GM18498 (cell line): ENCODE results near the gene LSR.

Experiments used
- ATAC-seq: cut with Tn5 transposase; IDR thresholded peaks from one replicate; pipeline ENCODE4 v1.9.1; 2021; ENCODE audit warnings: mild to moderate bottlenecking, moderate library complexity; ENCODE audit not compliant: unreplicated experiment

LSR gene

GRCh38 chr19:35248310-35249145, at the start of gene LSR:
Gene LSR, plus strand, starts transcription at chr19:35249002. Its CDS starts 21 bp downstream, at chr19:35249023.
- ATAC-seq, result peak; percentile 81

- ATAC-seq, result no peak
These were observed 49.3 kb upstream of the LSR start for GRCh38 chr19:35199481-35199880.

- ATAC-seq, result no peak
These were observed 45.8 kb upstream of the LSR start for GRCh38 chr19:35202722-35203688.

- peak; percentile 85 for ATAC-seq
These were observed 43.7 kb upstream of the LSR start for GRCh38 chr19:35204799-35205732.

- peak; percentile 25 for ATAC-seq
These were observed 43.0 kb upstream of the LSR start for GRCh38 chr19:35205733-35206323.

GRCh38 chr19:35206379-35206778, 42.4 kb upstream of the LSR start:
- no peak for ATAC-seq

GRCh38 chr19:35206855-35207254, 41.9 kb upstream of the LSR start:
- no peak for ATAC-seq

GRCh38 chr19:35207391-35207871, 41.4 kb upstream of the LSR start:
- no peak for ATAC-seq

GRCh38 chr19:35208121-35208520, 40.7 kb upstream of the LSR start:
- ATAC-seq, result no peak

GRCh38 chr19:35209646-35210045, 39.2 kb upstream of the LSR start:
- ATAC-seq, result no peak

GRCh38 chr19:35211545-35212230, 37.1 kb upstream of the LSR start:
- ATAC-seq, result no peak

- ATAC-seq, result no peak
These were observed 36.6 kb upstream of the LSR start for GRCh38 chr19:35212241-35212640.

- peak; percentile 69 for ATAC-seq
These were observed 34.9 kb upstream of the LSR start for GRCh38 chr19:35213663-35214632.

GRCh38 chr19:35214766-35215422, 33.9 kb upstream of the LSR start:
- no peak for ATAC-seq

- no peak for ATAC-seq
These were observed 32.6 kb upstream of the LSR start for GRCh38 chr19:35216016-35216832.

- ATAC-seq, result no peak
These were observed 31.8 kb upstream of the LSR start for GRCh38 chr19:35216833-35217648.
